Activated T-cell treated with anti-CD3 and anti-CD28 coated beads, Interleukin-2, amount 50 U/mL, for 1 hour (primary cell): ENCODE data around the gene NCDN.
"Not testable (repeated sequence)": the region's sequence is repeated elsewhere in the genome, so short reads cannot be mapped to it uniquely, and the experiment has no call there.

Experiments
- DNase-seq: peaks from one replicate; pipeline ENCODE4 v3.0.0-alpha.2; 2020

NCDN gene

GRCh38 chr1:35571263-35571662 lies 13.7 kb downstream of the NCDN start:
- peak; percentile 8 for DNase-seq

DNA sequence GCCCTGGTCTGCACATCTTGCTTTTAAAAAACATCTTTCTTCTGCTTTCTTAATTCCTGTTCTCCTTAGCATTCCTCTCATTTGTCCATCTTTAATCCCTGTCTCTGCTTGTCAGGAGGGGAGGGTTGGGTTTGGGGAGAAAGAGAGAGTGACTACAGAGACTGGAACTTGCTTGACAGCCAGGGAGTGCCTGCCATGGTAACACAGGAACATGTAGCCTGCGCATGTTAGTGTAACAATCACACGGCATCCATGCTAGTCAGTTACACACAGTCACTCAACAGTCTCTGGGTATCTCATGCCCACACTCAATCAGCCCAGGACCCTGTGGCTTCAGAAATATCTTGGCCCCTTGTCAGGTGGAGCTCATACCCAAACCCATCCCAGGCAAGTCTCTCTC lies 14.7 kb downstream of the NCDN start:
- DNase-seq, result no peak

GRCh38 chr1:35573198-35574124 lies 15.9 kb downstream of the NCDN start, which contains the start of gene TFAP2E:
TSS of gene TFAP2E (plus strand) at chr1:35573314. CDS start at chr1:35573578, 264 bp downstream.
- DNase-seq, result no peak

DNA sequence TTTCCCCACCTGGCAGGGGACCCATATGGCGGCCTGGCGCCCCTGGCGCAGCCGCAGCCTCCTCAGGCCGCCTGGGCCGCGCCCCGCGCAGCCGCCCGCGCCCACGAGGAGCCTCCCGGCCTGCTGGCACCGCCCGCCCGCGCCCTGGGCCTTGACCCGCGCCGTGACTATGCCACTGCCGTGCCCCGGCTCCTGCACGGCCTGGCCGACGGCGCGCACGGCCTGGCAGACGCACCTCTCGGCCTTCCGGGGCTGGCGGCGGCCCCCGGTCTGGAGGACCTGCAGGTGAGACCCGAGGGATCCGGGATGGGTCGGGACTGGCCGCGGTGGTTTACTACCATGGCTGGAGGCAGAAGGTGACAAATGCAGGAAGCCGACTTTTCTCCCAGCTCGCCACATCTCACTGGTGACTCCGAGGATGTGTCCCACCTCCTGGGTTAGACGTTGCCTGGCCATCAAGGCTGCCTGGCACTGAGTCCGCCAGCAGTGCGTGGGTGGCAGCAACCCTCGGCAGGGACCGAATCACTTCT lies 16.6 kb downstream of the NCDN start:
- DNase-seq, result no peak

- DNase-seq, result no peak
These were observed 17.2 kb downstream of the NCDN start for GRCh38 chr1:35574655-35575415.

DNA sequence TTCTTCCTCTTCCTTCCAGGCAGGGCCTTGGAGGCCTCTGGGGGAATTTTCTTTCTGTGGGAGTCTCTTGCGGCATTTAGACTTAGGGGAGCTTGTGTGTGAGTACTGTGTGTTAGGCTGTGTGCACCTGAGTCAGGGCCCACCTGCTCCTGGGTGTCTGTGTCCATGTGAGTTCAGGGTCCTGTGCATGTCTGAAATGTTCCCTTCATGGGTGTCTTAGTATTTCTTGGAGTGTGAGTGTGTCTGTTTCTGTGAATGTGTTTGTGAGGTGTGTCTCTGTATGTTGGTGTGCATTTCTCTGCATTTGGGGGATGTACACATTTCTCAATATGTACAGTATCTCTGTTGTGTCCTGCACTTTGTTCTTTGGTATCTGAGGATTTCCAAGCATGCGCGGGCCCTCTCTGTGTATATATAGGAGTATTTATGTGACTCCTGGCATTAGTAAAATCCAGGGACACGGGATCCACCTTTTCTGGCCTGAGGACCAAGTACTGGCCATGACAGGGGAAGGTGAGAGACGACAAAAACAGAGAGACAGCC lies 17.9 kb downstream of the NCDN start:
- DNase-seq, result no peak

GRCh38 chr1:35576061-35576765 lies 18.6 kb downstream of the NCDN start:
- DNase-seq, result no peak

DNA sequence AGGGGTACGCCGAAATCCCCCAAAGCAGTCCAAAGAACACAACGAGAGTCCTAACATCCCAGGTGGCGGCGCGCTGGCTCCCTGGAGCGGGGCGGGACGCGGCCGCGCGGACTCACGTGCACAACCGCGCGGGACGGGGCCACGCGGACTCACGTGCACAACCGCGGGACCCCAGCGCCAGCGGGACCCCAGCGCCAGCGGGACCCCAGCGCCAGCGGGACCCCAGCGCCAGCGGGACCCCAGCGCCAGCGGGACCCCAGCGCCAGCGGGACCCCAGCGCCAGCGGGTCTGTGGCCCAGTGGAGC lies 19.1 kb downstream of the NCDN start:
- DNase-seq, result not testable (repeated sequence)

DNA sequence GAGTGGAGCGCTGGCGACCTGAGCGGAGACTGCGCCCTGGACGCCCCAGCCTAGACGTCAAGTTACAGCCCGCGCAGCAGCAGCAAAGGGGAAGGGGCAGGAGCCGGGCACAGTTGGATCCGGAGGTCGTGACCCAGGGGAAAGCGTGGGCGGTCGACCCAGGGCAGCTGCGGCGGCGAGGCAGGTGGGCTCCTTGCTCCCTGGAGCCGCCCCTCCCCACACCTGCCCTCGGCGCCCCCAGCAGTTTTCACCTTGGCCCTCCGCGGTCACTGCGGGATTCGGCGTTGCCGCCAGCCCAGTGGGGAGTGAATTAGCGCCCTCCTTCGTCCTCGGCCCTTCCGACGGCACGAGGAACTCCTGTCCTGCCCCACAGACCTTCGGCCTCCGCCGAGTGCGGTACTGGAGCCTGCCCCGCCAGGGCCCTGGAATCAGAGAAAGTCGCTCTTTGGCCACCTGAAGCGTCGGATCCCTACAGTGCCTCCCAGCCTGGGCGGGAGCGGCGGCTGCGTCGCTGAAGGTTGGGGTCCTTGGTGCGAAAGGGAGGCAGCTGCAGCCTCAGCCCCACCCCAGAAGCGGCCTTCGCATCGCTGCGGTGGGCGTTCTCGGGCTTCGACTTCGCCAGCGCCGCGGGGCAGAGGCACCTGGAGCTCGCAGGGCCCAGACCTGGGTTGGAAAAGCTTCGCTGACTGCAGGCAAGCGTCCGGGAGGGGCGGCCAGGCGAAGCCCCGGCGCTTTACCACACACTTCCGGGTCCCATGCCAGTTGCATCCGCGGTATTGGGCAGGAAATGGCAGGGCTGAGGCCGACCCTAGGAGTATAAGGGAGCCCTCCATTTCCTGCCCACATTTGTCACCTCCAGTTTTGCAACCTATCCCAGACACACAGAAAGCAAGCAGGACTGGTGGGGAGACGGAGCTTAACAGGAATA lies 19.7 kb downstream of the NCDN start:
- peak; percentile 57 for DNase-seq

DNA sequence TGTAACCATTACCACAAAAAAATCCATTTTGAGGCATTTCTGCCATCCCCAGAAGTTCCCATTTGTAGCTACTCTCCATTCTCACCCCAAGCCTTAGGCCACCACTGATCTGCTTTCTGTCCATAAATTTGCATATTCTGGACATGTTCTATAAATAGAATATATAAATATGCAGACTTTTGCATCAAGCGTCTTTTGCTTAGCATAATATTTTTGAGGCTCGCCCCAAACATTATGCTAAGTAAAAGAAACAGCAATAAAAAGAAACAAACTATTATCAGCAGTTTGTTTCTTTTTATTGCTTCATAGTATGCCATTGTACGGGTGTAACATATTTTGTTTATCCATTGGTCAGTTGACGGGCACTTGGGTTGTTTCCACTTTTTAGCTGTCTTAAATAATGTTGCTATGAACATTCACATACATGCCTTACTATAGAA lies 23.4 kb downstream of the NCDN start:
- no peak for DNase-seq

DNA sequence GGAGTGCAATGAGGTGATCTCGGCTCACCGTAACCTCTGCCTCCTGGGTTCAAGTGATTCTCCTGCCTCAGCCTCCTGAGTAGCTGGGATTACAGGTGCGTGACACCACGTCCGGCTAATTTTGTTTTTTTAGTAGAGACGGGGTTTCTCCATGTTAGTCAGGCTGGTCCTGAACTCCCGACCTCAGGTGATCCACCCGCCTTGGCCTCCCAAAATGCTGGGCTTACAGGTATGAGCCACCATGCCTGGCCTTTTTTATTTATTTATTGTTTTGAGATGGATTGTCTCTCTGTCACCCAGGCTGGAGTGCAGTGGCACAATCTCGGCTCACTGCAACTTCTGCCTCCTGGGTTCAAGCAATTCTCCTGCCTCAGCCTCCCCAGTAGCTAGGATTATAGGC lies 24.0 kb downstream of the NCDN start:
- DNase-seq, result not testable (repeated sequence)

DNA sequence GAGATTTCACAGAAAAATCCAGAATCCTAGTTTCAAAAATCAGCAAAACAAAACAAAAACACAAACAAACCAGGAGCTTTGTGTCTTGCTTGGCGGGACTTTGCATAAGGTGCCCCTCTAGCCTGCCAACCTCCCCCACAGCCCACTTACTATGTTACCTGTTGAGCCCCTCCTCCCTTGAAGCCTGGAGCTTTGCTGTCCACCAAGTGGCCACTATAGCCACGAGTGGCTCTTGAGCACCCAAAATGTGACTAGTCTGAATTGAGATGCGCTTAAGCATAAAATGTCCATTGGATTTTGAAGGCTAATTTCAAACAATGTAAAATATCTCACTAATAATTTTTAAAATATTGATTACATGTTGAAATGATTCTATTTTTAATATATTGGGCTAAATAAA lies 27.7 kb downstream of the NCDN start:
- no peak for DNase-seq

DNA sequence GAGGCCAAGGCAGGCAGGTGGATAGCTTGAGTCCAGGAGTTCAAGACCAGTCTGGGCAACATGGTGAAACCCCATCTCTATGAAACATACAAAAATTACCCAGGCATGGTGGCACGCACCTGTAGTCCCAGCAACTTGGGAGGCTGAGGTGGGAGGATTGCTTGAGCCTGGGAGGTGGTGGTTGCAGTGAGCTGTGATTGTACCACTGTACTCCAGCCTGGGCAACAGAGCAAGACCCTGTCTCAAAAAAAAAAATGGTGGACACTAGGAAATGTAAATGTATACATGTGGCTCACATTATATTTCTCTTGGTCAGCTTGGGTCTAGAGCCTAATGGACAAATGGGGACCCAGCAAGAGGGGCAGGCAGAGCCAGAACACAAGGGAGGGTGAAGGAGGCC lies 28.2 kb downstream of the NCDN start:
- not testable (repeated sequence) for DNase-seq

GRCh38 chr1:35586808-35587207 lies 29.2 kb downstream of the NCDN start:
- no peak for DNase-seq

DNA sequence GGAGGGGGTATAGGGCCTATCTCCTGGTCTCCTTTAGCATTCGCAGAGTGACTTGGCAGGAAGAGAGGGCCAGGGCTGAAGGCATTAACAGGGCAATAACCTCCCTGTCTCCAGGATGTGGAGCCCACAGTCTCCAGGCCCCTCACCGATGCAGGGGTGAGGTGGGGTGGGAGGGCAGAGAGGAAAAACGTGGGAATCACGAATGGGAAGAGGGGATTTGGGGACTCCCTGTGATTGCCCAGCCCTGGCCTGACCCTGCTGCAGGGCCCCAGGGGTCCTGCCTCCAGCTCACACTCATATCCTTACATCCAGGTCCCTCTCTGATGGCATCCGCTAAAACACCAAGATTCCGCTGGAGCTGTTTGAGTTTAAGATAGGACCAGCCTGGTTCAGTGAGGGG lies 30.1 kb downstream of the NCDN start:
- no peak for DNase-seq

DNA sequence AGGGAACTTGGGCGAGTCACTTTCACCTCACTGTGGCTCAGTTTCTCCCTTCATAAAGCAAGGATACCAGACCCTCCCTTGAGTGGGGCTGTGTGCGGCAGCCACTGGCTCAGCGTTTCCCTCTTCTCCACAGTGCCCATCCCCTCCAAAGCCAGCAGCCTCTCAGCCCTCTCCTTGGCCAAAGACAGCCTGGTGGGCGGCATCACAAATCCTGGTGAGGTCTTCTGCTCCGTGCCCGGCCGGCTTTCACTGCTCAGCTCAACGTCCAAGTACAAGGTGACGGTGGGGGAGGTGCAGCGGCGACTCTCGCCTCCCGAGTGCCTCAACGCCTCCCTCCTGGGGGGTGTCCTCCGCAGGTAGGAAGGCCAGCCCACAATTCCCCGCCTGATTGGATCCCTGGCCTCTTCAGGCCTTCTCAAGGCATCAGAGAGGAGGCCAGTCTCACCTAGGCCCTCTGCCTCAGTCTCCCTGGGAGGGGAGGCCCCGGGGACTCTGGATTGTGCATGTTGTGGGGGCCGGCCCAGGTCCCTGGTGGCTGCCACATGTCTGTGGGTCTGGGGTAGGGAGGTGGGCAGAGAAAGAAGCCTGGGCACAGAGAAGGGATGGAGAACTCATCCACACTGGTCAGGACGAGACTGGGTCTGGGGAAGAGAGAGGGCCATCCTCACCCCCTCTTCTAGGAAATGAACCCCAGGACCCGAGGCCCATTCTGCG lies 30.8 kb downstream of the NCDN start:
- DNase-seq, result no peak

- no peak for DNase-seq
These were observed 32.2 kb downstream of the NCDN start for GRCh38 chr1:35589516-35590427.

- DNase-seq, result no peak
These were observed 33.0 kb downstream of the NCDN start for GRCh38 chr1:35590476-35591040.

- no peak for DNase-seq
These were observed 33.6 kb downstream of the NCDN start for GRCh38 chr1:35591211-35591610.
